ENCODE data around the gene RBKS. TPM values are rescaled to one million over a fixed set of nuclear protein-coding genes. Genes with fewer than 3 reads are reported as not detected.

The RBKS gene
- total and polyA plus RNA-seq, 3 experiments from 2014 or later: 2.1 to 4.7 (median 2.9) TPM

GRCh38 chr2:27833931-27834330 lies 56.3 kb downstream of the RBKS start:
- H3K36me3 ChIP-seq (ENCODE audit: insufficient read depth, low read length): no peaks in the 10 kb centered on the region
- peaks cover 7 to 17% (median 15%) of the 10 kb centered on the region in 3 donors for H3K36me3 Mint-ChIP-seq
- no peak overlapping the region for H3K27ac Mint-ChIP-seq
- ChIA-PET CTCF (no interaction called here), POLR2A (no interaction called here)
- H3K4me3 Mint-ChIP-seq: no peak overlapping the region
- H3K9me3 Mint-ChIP-seq: no peaks in the 10 kb centered on the region
- no peaks in the 10 kb centered on the region for H3K4me1 ChIP-seq (ENCODE audit: insufficient read depth, low read length)
- H3K9me3 ChIP-seq (ENCODE audit: low read length): no peaks in the 10 kb centered on the region
- H3K4me3 ChIP-seq (ENCODE audit: low read length): no peak overlapping the region
- H3K27me3 Mint-ChIP-seq: peaks cover 0 to 1% of the 10 kb centered on the region in 2 donors
- no peak for DNase-seq
- H3K27me3 ChIP-seq (ENCODE audit: insufficient read depth, low read length, poor library complexity, severe bottlenecking): no peaks in the 10 kb centered on the region
- no peaks in the 10 kb centered on the region for H3K4me1 Mint-ChIP-seq
- H3K27ac ChIP-seq (ENCODE audit: low read depth, low read length): no peak overlapping the region

GRCh38 chr2:27832396-27832795 lies 57.8 kb downstream of the RBKS start:
- Histone ChIP-seq H3K27me3 (ENCODE audit: insufficient read depth, low read length, poor library complexity, severe bottlenecking) (no peaks in the 10 kb centered on the region), H3K4me3 (ENCODE audit: low read length) (no peak overlapping the region), H3K4me1 (ENCODE audit: insufficient read depth, low read length) (no peaks in the 10 kb centered on the region), H3K27ac (ENCODE audit: low read depth, low read length) (no peak overlapping the region), H3K36me3 (ENCODE audit: insufficient read depth, low read length) (no peaks in the 10 kb centered on the region), H3K9me3 (ENCODE audit: low read length) (no peaks in the 10 kb centered on the region)
- H3K4me1 Mint-ChIP-seq: no peaks in the 10 kb centered on the region
- no peak for DNase-seq
- no peaks in the 10 kb centered on the region for H3K9me3 Mint-ChIP-seq
- H3K27me3 Mint-ChIP-seq: peaks cover 0 to 1% of the 10 kb centered on the region in 2 donors
- CTCF ChIA-PET: interaction anchor here (0.6 kb wide), 1 partner anchor 679 kb away, joined by 3 read pairs; no protein-coding TSS in a partner anchor
- no peak overlapping the region for H3K4me3 Mint-ChIP-seq
- H3K27ac Mint-ChIP-seq: peak overlapping the region in 1 of 8 donors; percentile 82
- POLR2A ChIA-PET: no interaction called here
- H3K36me3 Mint-ChIP-seq: peaks cover 7 to 17% (median 15%) of the 10 kb centered on the region in 3 donors

GRCh38 chr2:27831279-27832050 lies 58.7 kb downstream of the RBKS start:
- H3K9me3 Mint-ChIP-seq: no peaks in the 10 kb centered on the region
- H3K27ac Mint-ChIP-seq: no peak overlapping the region
- ChIA-PET POLR2A (no interaction called here), CTCF (no interaction called here)
- no peak overlapping the region for H3K4me3 Mint-ChIP-seq
- Histone ChIP-seq H3K4me1 (ENCODE audit: insufficient read depth, low read length) (no peaks in the 10 kb centered on the region), H3K4me3 (ENCODE audit: low read length) (no peak overlapping the region), H3K9me3 (ENCODE audit: low read length) (no peaks in the 10 kb centered on the region), H3K36me3 (ENCODE audit: insufficient read depth, low read length) (no peaks in the 10 kb centered on the region), H3K27me3 (ENCODE audit: insufficient read depth, low read length, poor library complexity, severe bottlenecking) (no peaks in the 10 kb centered on the region), H3K27ac (ENCODE audit: low read depth, low read length) (no peak overlapping the region)
- DNase-seq: no peak
- H3K36me3 Mint-ChIP-seq: peaks cover 7 to 17% (median 13%) of the 10 kb centered on the region in 3 donors
- no peaks in the 10 kb centered on the region for H3K4me1 Mint-ChIP-seq
- H3K27me3 Mint-ChIP-seq: peaks cover 0 to 1% of the 10 kb centered on the region in 2 donors

GRCh38 chr2:27830656-27831055 lies 59.5 kb downstream of the RBKS start:
- Mint-ChIP-seq H3K27me3 (no peaks in the 10 kb centered on the region), H3K36me3 (peaks cover 7 to 17% (median 9%) of the 10 kb centered on the region in 3 donors), H3K27ac (peak overlapping the region in 1 of 8 donors; percentile 35), H3K4me3 (no peak overlapping the region), H3K9me3 (no peaks in the 10 kb centered on the region), H3K4me1 (no peaks in the 10 kb centered on the region)
- CTCF ChIA-PET: no interaction called here
- Histone ChIP-seq H3K4me3 (ENCODE audit: low read length) (no peak overlapping the region), H3K27me3 (ENCODE audit: insufficient read depth, low read length, poor library complexity, severe bottlenecking) (no peaks in the 10 kb centered on the region), H3K9me3 (ENCODE audit: low read length) (no peaks in the 10 kb centered on the region), H3K4me1 (ENCODE audit: insufficient read depth, low read length) (no peaks in the 10 kb centered on the region), H3K36me3 (ENCODE audit: insufficient read depth, low read length) (no peaks in the 10 kb centered on the region), H3K27ac (ENCODE audit: low read depth, low read length) (no peak overlapping the region)
- DNase-seq: no peak
- POLR2A ChIA-PET: no interaction called here

- no peak for DNase-seq
- CTCF ChIA-PET: no interaction called here
- H3K4me1 ChIP-seq (ENCODE audit: insufficient read depth, low read length): no peaks in the 10 kb centered on the region
- POLR2A ChIA-PET: no interaction called here
- no peak overlapping the region for H3K4me3 ChIP-seq (ENCODE audit: low read length)
- Mint-ChIP-seq H3K4me3 (no peak overlapping the region), H3K4me1 (no peaks in the 10 kb centered on the region), H3K27ac (no peak overlapping the region), H3K36me3 (peaks cover 8 to 20% (median 14%) of the 10 kb centered on the region in 3 donors), H3K27me3 (no peaks in the 10 kb centered on the region), H3K9me3 (peaks cover 0 to 5% (median 0%) of the 10 kb centered on the region in 5 donors)
- no peak overlapping the region for H3K27ac ChIP-seq (ENCODE audit: low read depth, low read length)
- no peaks in the 10 kb centered on the region for H3K27me3 ChIP-seq (ENCODE audit: insufficient read depth, low read length, poor library complexity, severe bottlenecking)
- H3K36me3 ChIP-seq (ENCODE audit: insufficient read depth, low read length): no peaks in the 10 kb centered on the region
- no peaks in the 10 kb centered on the region for H3K9me3 ChIP-seq (ENCODE audit: low read length)
These were observed 60.4 kb downstream of the RBKS start for GRCh38 chr2:27829791-27830190.

- Mint-ChIP-seq H3K4me1 (no peaks in the 10 kb centered on the region), H3K27me3 (no peaks in the 10 kb centered on the region), H3K4me3 (no peak overlapping the region), H3K36me3 (peaks cover 13 to 28% (median 20%) of the 10 kb centered on the region in 3 donors), H3K27ac (no peak overlapping the region), H3K9me3 (peaks cover 3 to 16% (median 4%) of the 10 kb centered on the region in 5 donors)
- no peaks in the 10 kb centered on the region for H3K36me3 ChIP-seq (ENCODE audit: insufficient read depth, low read length)
- H3K27me3 ChIP-seq (ENCODE audit: insufficient read depth, low read length, poor library complexity, severe bottlenecking): no peaks in the 10 kb centered on the region
- ChIA-PET POLR2A (no interaction called here), CTCF (no interaction called here)
- no peak overlapping the region for H3K27ac ChIP-seq (ENCODE audit: low read depth, low read length)
- DNase-seq: no peak
- H3K9me3 ChIP-seq (ENCODE audit: low read length): no peaks in the 10 kb centered on the region
- no peak overlapping the region for H3K4me3 ChIP-seq (ENCODE audit: low read length)
- no peaks in the 10 kb centered on the region for H3K4me1 ChIP-seq (ENCODE audit: insufficient read depth, low read length)
These were observed 61.9 kb downstream of the RBKS start for GRCh38 chr2:27828305-27828704.

- peak overlapping the region in 1 of 8 donors; percentile 8 for H3K27ac Mint-ChIP-seq
- H3K36me3 Mint-ChIP-seq: peaks cover 4 to 24% (median 9%) of the 10 kb centered on the region in 3 donors
- CTCF ChIA-PET: no interaction called here
These were observed 65.8 kb downstream of the RBKS start for GRCh38 chr2:27824401-27824800.

GRCh38 chr2:27823569-27823968 lies 66.6 kb downstream of the RBKS start:
- Histone ChIP-seq H3K4me3 (ENCODE audit: low read length) (no peak overlapping the region), H3K9me3 (ENCODE audit: low read length) (no peaks in the 10 kb centered on the region), H3K27me3 (ENCODE audit: insufficient read depth, low read length, poor library complexity, severe bottlenecking) (no peaks in the 10 kb centered on the region), H3K4me1 (ENCODE audit: insufficient read depth, low read length) (no peaks in the 10 kb centered on the region), H3K27ac (ENCODE audit: low read depth, low read length) (no peak overlapping the region), H3K36me3 (ENCODE audit: insufficient read depth, low read length) (no peaks in the 10 kb centered on the region)
- Mint-ChIP-seq H3K27ac (no peak overlapping the region), H3K9me3 (peaks cover 4 to 16% (median 5%) of the 10 kb centered on the region in 5 donors), H3K4me3 (no peak overlapping the region), H3K4me1 (no peaks in the 10 kb centered on the region), H3K36me3 (peaks cover 3 to 25% (median 9%) of the 10 kb centered on the region in 3 donors), H3K27me3 (no peaks in the 10 kb centered on the region)
- ChIA-PET CTCF (no interaction called here), POLR2A (no interaction called here)
- no peak for DNase-seq

More at GRCh38 chr2:27824401-27824800, 65.8 kb downstream of the RBKS start:
- H3K27me3 ChIP-seq (ENCODE audit: insufficient read depth, low read length, poor library complexity, severe bottlenecking): no peaks in the 10 kb centered on the region
- POLR2A ChIA-PET: no interaction called here
- H3K27me3 Mint-ChIP-seq: no peaks in the 10 kb centered on the region
- H3K9me3 ChIP-seq (ENCODE audit: low read length): no peaks in the 10 kb centered on the region
- H3K9me3 Mint-ChIP-seq: peaks cover 4 to 16% (median 5%) of the 10 kb centered on the region in 5 donors
- no peak for DNase-seq
- no peaks in the 10 kb centered on the region for H3K4me1 Mint-ChIP-seq
- no peaks in the 10 kb centered on the region for H3K4me1 ChIP-seq (ENCODE audit: insufficient read depth, low read length)
- no peak overlapping the region for H3K4me3 ChIP-seq (ENCODE audit: low read length)
- H3K4me3 Mint-ChIP-seq: no peak overlapping the region
- H3K27ac ChIP-seq (ENCODE audit: low read depth, low read length): no peak overlapping the region
- H3K36me3 ChIP-seq (ENCODE audit: insufficient read depth, low read length): no peaks in the 10 kb centered on the region

Data from CD8-positive, alpha-beta memory T cell (primary cell).